ENCODE data around the gene ZYG11A. TPM values are rescaled to one million over a fixed set of nuclear protein-coding genes. Genes with fewer than 3 reads are reported as not detected.
"Not testable (repeated sequence)": the region's sequence is repeated elsewhere in the genome, so short reads cannot be mapped to it uniquely, and the experiment has no call there.

The ZYG11A gene
- total RNA-seq, 1 donor from 2014 or later: not detected

- no peaks in the 10 kb centered on the region for H3K9me3 ChIP-seq (ENCODE audit: control insufficient read depth in 3 of 3, low read length in 3 of 3)
- H3K27me3 ChIP-seq (ENCODE audit: control insufficient read depth in 3 of 3, insufficient read depth in 3 of 3, low read length in 3 of 3): no peaks in the 10 kb centered on the region
- no peak overlapping the region for H3K27ac ChIP-seq (ENCODE audit: low read depth, low read length)
- no peak overlapping the region for H3K4me3 ChIP-seq (ENCODE audit: low read length in 3 of 3)
- no peaks in the 10 kb centered on the region for H3K36me3 ChIP-seq (ENCODE audit: control insufficient read depth in 3 of 3, insufficient read depth in 3 of 3, low read length in 3 of 3)
- H3K4me1 ChIP-seq (ENCODE audit: control insufficient read depth in 3 of 3, insufficient read depth in 3 of 3, low read length in 3 of 3): no peaks in the 10 kb centered on the region
- no peak overlapping the region for H3K9ac ChIP-seq (ENCODE audit: low read depth in 1 of 3, low read length in 3 of 3)
Observed at GRCh38 chr1:52867087-52867863, 24.7 kb downstream of the ZYG11A start.

GRCh38 chr1:52869727-52870126 is 27.2 kb downstream of the ZYG11A start:
- H3K4me1 ChIP-seq (ENCODE audit: control insufficient read depth in 3 of 3, insufficient read depth in 3 of 3, low read length in 3 of 3); H3K4me3 ChIP-seq (ENCODE audit: low read length in 3 of 3); H3K27ac ChIP-seq (ENCODE audit: low read depth, low read length); H3K27me3 ChIP-seq (ENCODE audit: control insufficient read depth in 3 of 3, insufficient read depth in 3 of 3, low read length in 3 of 3); H3K36me3 ChIP-seq (ENCODE audit: control insufficient read depth in 3 of 3, insufficient read depth in 3 of 3, low read length in 3 of 3); H3K9me3 ChIP-seq (ENCODE audit: control insufficient read depth in 3 of 3, low read length in 3 of 3); H3K9ac ChIP-seq (ENCODE audit: low read depth in 1 of 3, low read length in 3 of 3): not testable (repeated sequence)

GRCh38 chr1:52876843-52877242 is 34.3 kb downstream of the ZYG11A start:
- no peaks in the 10 kb centered on the region for H3K27me3 ChIP-seq (ENCODE audit: control insufficient read depth in 3 of 3, insufficient read depth in 3 of 3, low read length in 3 of 3)

GRCh38 chr1:52877554-52877953 is 35.0 kb downstream of the ZYG11A start:
- H3K4me3 ChIP-seq (ENCODE audit: low read length in 3 of 3): no peak overlapping the region
- H3K9ac ChIP-seq (ENCODE audit: low read depth in 1 of 3, low read length in 3 of 3): no peak overlapping the region
- no peaks in the 10 kb centered on the region for H3K4me1 ChIP-seq (ENCODE audit: control insufficient read depth in 3 of 3, insufficient read depth in 3 of 3, low read length in 3 of 3)
- no peaks in the 10 kb centered on the region for H3K27me3 ChIP-seq (ENCODE audit: control insufficient read depth in 3 of 3, insufficient read depth in 3 of 3, low read length in 3 of 3)
- H3K9me3 ChIP-seq (ENCODE audit: control insufficient read depth in 3 of 3, low read length in 3 of 3): no peaks in the 10 kb centered on the region
- H3K27ac ChIP-seq (ENCODE audit: low read depth, low read length): no peak overlapping the region
- H3K36me3 ChIP-seq (ENCODE audit: control insufficient read depth in 3 of 3, insufficient read depth in 3 of 3, low read length in 3 of 3): no peaks in the 10 kb centered on the region

More at GRCh38 chr1:52876843-52877242, 34.3 kb downstream of the ZYG11A start:
- Histone ChIP-seq H3K36me3 (ENCODE audit: control insufficient read depth in 3 of 3, insufficient read depth in 3 of 3, low read length in 3 of 3) (no peaks in the 10 kb centered on the region), H3K9ac (ENCODE audit: low read depth in 1 of 3, low read length in 3 of 3) (no peak overlapping the region), H3K27ac (ENCODE audit: low read depth, low read length) (no peak overlapping the region), H3K4me1 (ENCODE audit: control insufficient read depth in 3 of 3, insufficient read depth in 3 of 3, low read length in 3 of 3) (no peaks in the 10 kb centered on the region), H3K9me3 (ENCODE audit: control insufficient read depth in 3 of 3, low read length in 3 of 3) (no peaks in the 10 kb centered on the region), H3K4me3 (ENCODE audit: low read length in 3 of 3) (no peak overlapping the region)

GRCh38 chr1:52880206-52880605 is 37.6 kb downstream of the ZYG11A start:
- Histone ChIP-seq H3K4me3 (ENCODE audit: low read length in 3 of 3) (no peak overlapping the region), H3K9me3 (ENCODE audit: control insufficient read depth in 3 of 3, low read length in 3 of 3) (no peaks in the 10 kb centered on the region), H3K9ac (ENCODE audit: low read depth in 1 of 3, low read length in 3 of 3) (no peak overlapping the region), H3K27me3 (ENCODE audit: control insufficient read depth in 3 of 3, insufficient read depth in 3 of 3, low read length in 3 of 3) (no peaks in the 10 kb centered on the region), H3K27ac (ENCODE audit: low read depth, low read length) (no peak overlapping the region), H3K4me1 (ENCODE audit: control insufficient read depth in 3 of 3, insufficient read depth in 3 of 3, low read length in 3 of 3) (no peaks in the 10 kb centered on the region), H3K36me3 (ENCODE audit: control insufficient read depth in 3 of 3, insufficient read depth in 3 of 3, low read length in 3 of 3) (no peaks in the 10 kb centered on the region)

GRCh38 chr1:52887483-52887882 is 44.9 kb downstream of the ZYG11A start:
- Histone ChIP-seq H3K9me3 (ENCODE audit: control insufficient read depth in 3 of 3, low read length in 3 of 3) (no peaks in the 10 kb centered on the region), H3K27me3 (ENCODE audit: control insufficient read depth in 3 of 3, insufficient read depth in 3 of 3, low read length in 3 of 3) (no peaks in the 10 kb centered on the region)

GRCh38 chr1:52892424-52893215 is 50.1 kb downstream of the ZYG11A start:
- Histone ChIP-seq H3K9ac (ENCODE audit: low read depth in 1 of 3, low read length in 3 of 3) (no peak overlapping the region), H3K27ac (ENCODE audit: low read depth, low read length) (no peak overlapping the region), H3K9me3 (ENCODE audit: control insufficient read depth in 3 of 3, low read length in 3 of 3) (no peaks in the 10 kb centered on the region), H3K27me3 (ENCODE audit: control insufficient read depth in 3 of 3, insufficient read depth in 3 of 3, low read length in 3 of 3) (no peaks in the 10 kb centered on the region), H3K4me3 (ENCODE audit: low read length in 3 of 3) (no peak overlapping the region), H3K4me1 (ENCODE audit: control insufficient read depth in 3 of 3, insufficient read depth in 3 of 3, low read length in 3 of 3) (no peaks in the 10 kb centered on the region), H3K36me3 (ENCODE audit: control insufficient read depth in 3 of 3, insufficient read depth in 3 of 3, low read length in 3 of 3) (peaks cover 12 to 15% (median 14%) of the 10 kb centered on the region in 3 donors)

More at GRCh38 chr1:52887483-52887882, 44.9 kb downstream of the ZYG11A start:
- no peak overlapping the region for H3K9ac ChIP-seq (ENCODE audit: low read depth in 1 of 3, low read length in 3 of 3)
- no peaks in the 10 kb centered on the region for H3K4me1 ChIP-seq (ENCODE audit: control insufficient read depth in 3 of 3, insufficient read depth in 3 of 3, low read length in 3 of 3)
- no peaks in the 10 kb centered on the region for H3K36me3 ChIP-seq (ENCODE audit: control insufficient read depth in 3 of 3, insufficient read depth in 3 of 3, low read length in 3 of 3)
- no peak overlapping the region for H3K4me3 ChIP-seq (ENCODE audit: low read length in 3 of 3)
- no peak overlapping the region for H3K27ac ChIP-seq (ENCODE audit: low read depth, low read length)

GRCh38 chr1:52899445-52899894 is 56.9 kb downstream of the ZYG11A start:
- no peak overlapping the region for H3K27ac ChIP-seq (ENCODE audit: low read depth, low read length)
- H3K9ac ChIP-seq (ENCODE audit: low read depth in 1 of 3, low read length in 3 of 3): no peak overlapping the region
- H3K9me3 ChIP-seq (ENCODE audit: control insufficient read depth in 3 of 3, low read length in 3 of 3): no peaks in the 10 kb centered on the region
- peaks cover 1 to 3% (median 2%) of the 10 kb centered on the region in 3 donors for H3K4me1 ChIP-seq (ENCODE audit: control insufficient read depth in 3 of 3, insufficient read depth in 3 of 3, low read length in 3 of 3)
- no peak overlapping the region for H3K4me3 ChIP-seq (ENCODE audit: low read length in 3 of 3)
- H3K27me3 ChIP-seq (ENCODE audit: control insufficient read depth in 3 of 3, insufficient read depth in 3 of 3, low read length in 3 of 3): no peaks in the 10 kb centered on the region
- peaks cover 16 to 22% (median 18%) of the 10 kb centered on the region in 3 donors for H3K36me3 ChIP-seq (ENCODE audit: control insufficient read depth in 3 of 3, insufficient read depth in 3 of 3, low read length in 3 of 3)

- Histone ChIP-seq H3K27ac (ENCODE audit: low read depth, low read length) (no peak overlapping the region), H3K36me3 (ENCODE audit: control insufficient read depth in 3 of 3, insufficient read depth in 3 of 3, low read length in 3 of 3) (peaks cover 13 to 17% (median 15%) of the 10 kb centered on the region in 3 donors), H3K27me3 (ENCODE audit: control insufficient read depth in 3 of 3, insufficient read depth in 3 of 3, low read length in 3 of 3) (no peaks in the 10 kb centered on the region), H3K9ac (ENCODE audit: low read depth in 1 of 3, low read length in 3 of 3) (no peak overlapping the region), H3K4me1 (ENCODE audit: control insufficient read depth in 3 of 3, insufficient read depth in 3 of 3, low read length in 3 of 3) (peaks cover 9 to 11% (median 10%) of the 10 kb centered on the region in 3 donors), H3K9me3 (ENCODE audit: control insufficient read depth in 3 of 3, low read length in 3 of 3) (no peaks in the 10 kb centered on the region), H3K4me3 (ENCODE audit: low read length in 3 of 3) (no peak overlapping the region)
Observed at GRCh38 chr1:52900402-52900801, 57.8 kb downstream of the ZYG11A start.

GRCh38 chr1:52901384-52901783 is 58.8 kb downstream of the ZYG11A start:
- H3K36me3 ChIP-seq (ENCODE audit: control insufficient read depth in 3 of 3, insufficient read depth in 3 of 3, low read length in 3 of 3): peaks cover 8 to 17% (median 12%) of the 10 kb centered on the region in 3 donors
- H3K27ac ChIP-seq (ENCODE audit: low read depth, low read length): no peak overlapping the region
- H3K9me3 ChIP-seq (ENCODE audit: control insufficient read depth in 3 of 3, low read length in 3 of 3): no peaks in the 10 kb centered on the region
- H3K9ac ChIP-seq (ENCODE audit: low read depth in 1 of 3, low read length in 3 of 3): no peak overlapping the region
- H3K4me3 ChIP-seq (ENCODE audit: low read length in 3 of 3): no peak overlapping the region
- H3K4me1 ChIP-seq (ENCODE audit: control insufficient read depth in 3 of 3, insufficient read depth in 3 of 3, low read length in 3 of 3): peaks cover 19 to 21% (median 20%) of the 10 kb centered on the region in 3 donors
- H3K27me3 ChIP-seq (ENCODE audit: control insufficient read depth in 3 of 3, insufficient read depth in 3 of 3, low read length in 3 of 3): no peaks in the 10 kb centered on the region

All from skeletal muscle tissue (tissue), 4 donors.